T follicular helper cell (primary cell): ENCODE results near the gene PKP2.

ENCODE experiments used
- DNase-seq: peaks from one replicate; pipeline ENCODE4 v3.0.0-alpha.2; 2020; ENCODE audit warnings: low read depth
- total RNA-seq, 2 experiments: gene quantifications; one replicate each; lab custom pipeline; 2026; lab: John Stamatoyannopoulos, UW

Gene PKP2
- 0.39 to 0.78 reads per million in 2 experiments for total RNA-seq

GRCh38 chr12:32896432-32897280 lies at the start of gene PKP2:
TSS of gene PKP2 (minus strand) at chr12:32896777. CDS start at chr12:32896731, 46 bp downstream.
- DNase-seq: no peak

GRCh38 chr12:32944195-32944594 lies 47.6 kb upstream of the PKP2 start:
- DNase-seq: no peak

- no peak for DNase-seq
Observed at GRCh38 chr12:32939801-32940200, 43.2 kb upstream of the PKP2 start.

GRCh38 chr12:32926963-32927362 lies 30.4 kb upstream of the PKP2 start:
- no peak for DNase-seq

GRCh38 chr12:32926356-32926755 lies 29.8 kb upstream of the PKP2 start:
- no peak for DNase-seq

- no peak for DNase-seq
Observed at GRCh38 chr12:32922546-32923297, 26.1 kb upstream of the PKP2 start.

GRCh38 chr12:32921397-32921796 lies 24.8 kb upstream of the PKP2 start:
- DNase-seq: no peak

GRCh38 chr12:32920506-32921085 lies 24.0 kb upstream of the PKP2 start:
- DNase-seq: no peak

- no peak for DNase-seq
Observed at GRCh38 chr12:32918890-32919801, 22.6 kb upstream of the PKP2 start.

- no peak for DNase-seq
Observed at GRCh38 chr12:32917094-32917611, 20.6 kb upstream of the PKP2 start.

- DNase-seq: no peak
Observed at GRCh38 chr12:32907898-32908476, 11.4 kb upstream of the PKP2 start.

- DNase-seq: no peak
Observed at GRCh38 chr12:32907166-32907565, 10.6 kb upstream of the PKP2 start.

- DNase-seq: no peak
Observed at GRCh38 chr12:32906399-32907165, 10.0 kb upstream of the PKP2 start.

GRCh38 chr12:32903763-32904162 lies 7.2 kb upstream of the PKP2 start:
- DNase-seq: no peak

GRCh38 chr12:32903318-32903717 lies 6.7 kb upstream of the PKP2 start:
- DNase-seq: no peak

- no peak for DNase-seq
Observed at GRCh38 chr12:32902287-32902997, 5.9 kb upstream of the PKP2 start.

GRCh38 chr12:32901553-32901952 lies 5.0 kb upstream of the PKP2 start:
- no peak for DNase-seq

GRCh38 chr12:32897687-32898573 lies 1.4 kb upstream of the PKP2 start:
- DNase-seq: no peak

- no peak for DNase-seq
Observed at GRCh38 chr12:32897281-32897610, 669 bp upstream of the PKP2 start.
